ENCODE measurements around the gene RBMS3.

DNA sequence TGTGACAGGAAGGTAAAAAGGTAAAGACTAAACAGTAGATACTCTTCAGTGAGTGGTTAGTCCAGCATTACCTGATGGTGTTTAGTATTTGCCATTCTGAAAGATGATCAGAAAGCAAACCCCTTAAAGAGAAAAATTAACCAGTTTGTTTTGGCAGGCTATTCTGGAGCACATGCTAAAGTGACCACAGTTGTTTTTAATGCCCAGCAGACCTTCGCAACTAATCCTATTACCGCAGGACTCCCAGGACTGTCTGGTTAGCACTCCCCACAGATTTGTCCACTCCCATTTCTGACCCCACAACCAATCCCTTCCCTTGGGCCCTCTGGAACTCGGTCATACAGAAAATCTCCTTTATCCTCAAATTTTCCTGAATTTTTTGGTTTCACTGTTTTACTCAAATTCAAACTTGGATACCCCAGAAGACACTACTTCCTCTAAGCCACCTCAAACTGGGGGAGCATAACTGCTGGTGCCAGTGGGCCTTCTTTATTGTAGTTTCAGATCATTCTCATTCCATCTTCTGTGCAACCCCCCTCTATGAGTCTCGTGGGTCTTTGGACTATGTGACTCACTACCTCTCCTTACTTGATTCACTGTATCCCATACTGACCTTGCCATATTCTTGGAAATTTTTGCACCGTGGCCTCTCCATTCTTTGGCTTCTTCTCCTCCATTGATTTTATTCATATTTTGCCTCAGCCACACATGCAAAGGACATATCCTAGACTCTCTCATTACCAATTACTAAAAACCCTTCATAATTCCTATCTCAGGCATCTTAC lies 104.4 kb downstream of the RBMS3 start:
- TF ChIP-seq, protein P1, sequence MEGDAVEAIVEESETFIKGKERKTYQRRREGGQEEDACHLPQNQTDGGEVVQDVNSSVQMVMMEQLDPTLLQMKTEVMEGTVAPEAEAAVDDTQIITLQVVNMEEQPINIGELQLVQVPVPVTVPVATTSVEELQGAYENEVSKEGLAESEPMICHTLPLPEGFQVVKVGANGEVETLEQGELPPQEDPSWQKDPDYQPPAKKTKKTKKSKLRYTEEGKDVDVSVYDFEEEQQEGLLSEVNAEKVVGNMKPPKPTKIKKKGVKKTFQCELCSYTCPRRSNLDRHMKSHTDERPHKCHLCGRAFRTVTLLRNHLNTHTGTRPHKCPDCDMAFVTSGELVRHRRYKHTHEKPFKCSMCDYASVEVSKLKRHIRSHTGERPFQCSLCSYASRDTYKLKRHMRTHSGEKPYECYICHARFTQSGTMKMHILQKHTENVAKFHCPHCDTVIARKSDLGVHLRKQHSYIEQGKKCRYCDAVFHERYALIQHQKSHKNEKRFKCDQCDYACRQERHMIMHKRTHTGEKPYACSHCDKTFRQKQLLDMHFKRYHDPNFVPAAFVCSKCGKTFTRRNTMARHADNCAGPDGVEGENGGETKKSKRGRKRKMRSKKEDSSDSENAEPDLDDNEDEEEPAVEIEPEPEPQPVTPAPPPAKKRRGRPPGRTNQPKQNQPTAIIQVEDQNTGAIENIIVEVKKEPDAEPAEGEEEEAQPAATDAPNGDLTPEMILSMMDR (IDR thresholded peaks at IDR 0.05), result no peak
- no peak for TF ChIP-seq POLR2A (IDR thresholded peaks at IDR 0.05)
